MV-4-11 (cell line): ENCODE results near the gene MATR3.
"Not testable (repeated sequence)": the region's sequence is repeated elsewhere in the genome, so short reads cannot be mapped to it uniquely, and the experiment has no call there.

ENCODE experiments used
- DNase-seq: peaks from one replicate; lab custom pipeline; 2025; lab: John Stamatoyannopoulos, UW

The MATR3 gene

DNA sequence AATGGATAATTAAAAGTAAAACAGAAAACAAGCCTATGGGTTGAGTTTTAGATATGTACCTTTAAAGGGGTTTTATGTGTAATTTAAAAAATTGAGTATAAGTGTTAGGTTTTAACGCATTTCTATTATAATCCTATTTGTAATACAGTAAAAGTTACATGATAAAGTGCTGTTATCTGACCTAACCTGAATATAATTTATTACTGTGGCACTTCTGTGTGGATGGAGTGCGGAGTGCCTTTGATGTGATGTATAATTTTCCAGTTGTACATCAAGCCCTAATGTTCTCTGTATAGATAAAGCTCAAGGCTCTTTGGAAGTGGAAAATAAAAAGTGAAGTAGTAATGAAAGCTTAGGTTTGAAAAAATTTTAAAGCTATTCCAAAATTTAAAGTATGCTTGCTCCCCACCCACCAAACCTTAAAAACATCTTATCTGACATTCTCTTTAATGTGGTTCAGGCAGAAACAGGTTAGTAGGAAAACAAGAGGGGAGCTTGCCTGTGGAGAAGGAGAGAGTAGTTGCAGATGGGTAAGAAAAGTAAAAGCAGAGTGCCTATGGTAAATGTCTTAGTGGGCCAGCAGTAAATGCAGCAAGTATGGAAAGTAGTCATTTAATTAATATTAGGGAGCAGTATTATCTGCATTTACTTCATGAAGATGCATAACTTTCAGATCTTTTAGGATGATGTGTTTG is 4.0 kb downstream of the MATR3 start:
- DNase-seq = no peak

GRCh38 chr5:139298242-139298641 is 4.7 kb downstream of the MATR3 start:
- no peak for DNase-seq

DNA sequence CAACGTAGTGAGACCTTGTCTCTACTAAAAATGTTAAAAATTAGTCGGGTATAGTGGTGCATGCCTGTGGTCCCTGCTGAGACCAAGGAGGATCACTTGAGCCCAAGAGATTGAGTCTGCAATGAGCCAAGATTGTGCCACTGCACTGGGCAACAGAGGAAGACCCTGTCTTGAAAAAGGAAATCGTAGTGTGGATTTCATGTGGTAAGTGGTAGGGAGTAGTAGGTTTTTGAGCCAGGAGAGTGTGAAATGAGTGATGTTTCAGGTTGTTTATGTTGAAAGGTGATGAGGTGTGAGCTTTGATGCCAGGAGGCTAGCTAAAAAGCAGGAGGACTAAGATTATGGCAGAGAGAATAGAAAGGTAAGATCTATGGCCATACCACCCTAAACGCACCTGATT is 5.9 kb downstream of the MATR3 start:
- no peak for DNase-seq

- DNase-seq = no peak
These were observed 8.4 kb downstream of the MATR3 start for GRCh38 chr5:139301808-139302499.

- DNase-seq = no peak
These were observed 11.1 kb downstream of the MATR3 start for GRCh38 chr5:139304391-139305324.

DNA sequence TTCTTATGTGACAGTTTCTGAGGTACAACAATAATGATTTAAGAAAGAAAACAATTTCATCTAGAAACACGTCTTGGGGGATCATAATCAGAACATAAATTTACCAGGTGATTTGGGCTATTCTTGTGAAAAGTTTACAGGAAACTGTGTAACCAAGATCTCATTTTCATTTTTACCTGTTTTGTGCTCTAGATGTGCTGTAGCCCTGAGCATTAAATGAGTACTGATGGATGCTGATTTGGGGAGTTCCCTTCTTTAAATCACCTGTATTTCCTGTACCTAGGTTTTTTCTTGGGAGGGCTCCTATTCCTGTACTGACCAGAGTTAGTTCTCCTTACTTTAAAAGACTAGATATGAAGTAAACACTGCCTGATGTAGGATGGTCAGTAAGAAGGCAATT is 12.7 kb downstream of the MATR3 start:
- DNase-seq = no peak

DNA sequence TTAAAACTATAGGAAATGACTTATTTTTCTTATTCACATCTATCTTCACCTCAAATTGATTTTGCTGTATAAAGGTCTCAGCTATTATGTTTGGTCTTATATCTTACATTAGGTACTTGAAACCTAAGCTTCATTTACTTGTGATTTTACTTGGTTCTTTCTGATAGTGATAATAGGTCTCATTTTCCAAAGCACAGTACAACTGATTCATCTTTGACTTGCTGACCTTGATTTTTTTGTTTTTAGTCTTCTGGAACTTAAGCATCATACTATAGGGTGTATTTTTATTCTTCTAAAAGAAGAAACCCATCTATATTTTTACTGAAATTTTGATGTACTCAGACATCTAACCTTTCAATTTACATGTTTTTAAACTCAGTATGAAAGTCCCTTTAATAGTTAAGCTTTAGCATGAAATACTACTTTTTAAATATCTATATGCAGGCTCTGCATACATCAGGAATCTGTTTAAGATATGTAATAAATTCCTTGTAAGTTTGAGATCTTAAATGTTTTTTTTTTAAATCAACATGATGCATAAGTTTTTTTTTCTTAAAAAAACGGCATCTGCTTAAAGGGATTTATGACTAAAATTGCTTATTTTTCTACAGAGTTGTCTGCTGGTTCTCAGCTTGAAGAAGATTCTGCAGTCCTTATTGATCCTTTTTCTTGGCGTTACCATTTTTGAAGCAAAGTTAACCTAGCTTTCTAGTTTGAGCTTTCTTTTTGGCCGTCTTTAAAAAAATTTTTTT is 13.3 kb downstream of the MATR3 start:
- no peak for DNase-seq

DNA sequence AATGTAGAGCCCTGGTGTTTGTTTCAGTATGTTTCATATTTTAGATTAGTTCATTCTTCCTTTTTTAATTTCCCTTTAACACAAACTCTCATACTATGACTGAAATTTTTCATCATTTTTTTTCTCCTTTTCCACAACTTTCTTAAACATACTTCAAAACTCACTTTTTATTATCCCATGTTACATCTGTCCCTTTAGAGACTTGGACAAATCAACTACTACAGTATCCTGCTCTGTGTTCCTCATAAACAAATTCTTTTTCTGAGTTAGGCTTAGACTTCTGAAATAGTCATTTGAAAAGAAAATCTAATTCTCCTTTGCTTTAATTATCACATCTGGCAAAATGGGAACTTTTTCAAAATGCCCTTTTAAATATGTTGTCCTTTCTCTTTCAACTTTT is 15.3 kb downstream of the MATR3 start:
- DNase-seq = no peak

GRCh38 chr5:139310715-139311186 is 17.2 kb downstream of the MATR3 start:
- DNase-seq = not testable (repeated sequence)

DNA sequence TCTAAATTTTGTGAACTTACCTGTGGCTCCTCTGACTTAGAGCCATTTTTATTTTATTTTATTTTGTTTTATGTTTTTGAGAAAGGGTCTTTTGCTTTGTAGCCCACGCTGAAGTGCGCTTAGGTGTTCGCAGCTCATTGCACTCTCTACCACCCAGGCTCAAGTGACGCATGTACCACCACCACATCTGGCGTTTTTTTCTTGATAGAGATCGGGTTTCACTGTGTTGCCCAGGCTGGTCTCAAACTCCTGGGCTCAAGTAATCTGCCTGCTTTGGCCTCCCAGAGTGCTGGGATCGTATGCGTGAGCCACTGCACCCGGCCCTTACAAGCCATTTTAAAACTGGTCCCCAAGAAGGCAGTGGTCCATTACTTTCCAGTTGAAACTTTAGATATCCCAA is 18.5 kb downstream of the MATR3 start:
- no peak for DNase-seq

DNA sequence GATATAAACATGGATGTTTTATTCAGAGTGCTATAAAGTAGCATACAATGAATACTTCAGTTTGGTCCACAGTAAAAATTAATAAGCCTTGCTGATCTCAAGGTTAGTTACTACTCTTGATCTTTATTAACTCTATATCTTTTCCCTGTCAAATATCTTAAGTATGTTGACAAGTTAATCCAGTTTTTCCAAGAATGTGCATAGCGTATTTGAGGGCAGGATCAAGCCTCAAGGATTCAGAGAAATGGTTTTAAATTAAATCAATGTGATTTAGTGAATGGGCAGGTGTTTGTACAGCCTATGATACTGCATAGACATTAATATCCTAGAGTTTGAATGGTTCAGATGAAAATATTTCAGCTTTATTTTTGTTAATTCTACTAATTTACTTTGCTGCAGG is 20.7 kb downstream of the MATR3 start:
- no peak for DNase-seq

GRCh38 chr5:139315056-139315615 is 21.6 kb downstream of the MATR3 start:
- no peak for DNase-seq

GRCh38 chr5:139335811-139336210 is 42.3 kb downstream of the MATR3 start:
- DNase-seq = peak; percentile 22

DNA sequence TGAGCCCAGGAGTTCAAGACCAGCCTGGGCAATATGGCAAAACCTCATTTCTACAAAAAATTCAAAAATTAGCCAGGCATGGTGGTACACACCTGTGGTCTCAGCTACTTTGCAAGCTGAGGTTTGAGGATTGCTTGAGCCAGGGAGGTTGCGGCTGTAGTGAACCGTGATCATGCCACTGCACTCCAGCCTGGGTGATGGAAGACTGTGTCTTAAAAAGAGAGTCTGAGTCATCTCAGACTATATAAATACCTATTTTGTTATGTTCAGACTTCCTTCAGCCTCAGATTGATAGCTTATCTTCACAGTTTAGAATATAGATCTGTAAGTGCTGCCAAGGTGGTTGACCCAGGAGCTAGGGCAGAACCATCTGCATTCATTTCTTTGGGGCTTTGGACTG is 46.5 kb downstream of the MATR3 start:
- no peak for DNase-seq

DNA sequence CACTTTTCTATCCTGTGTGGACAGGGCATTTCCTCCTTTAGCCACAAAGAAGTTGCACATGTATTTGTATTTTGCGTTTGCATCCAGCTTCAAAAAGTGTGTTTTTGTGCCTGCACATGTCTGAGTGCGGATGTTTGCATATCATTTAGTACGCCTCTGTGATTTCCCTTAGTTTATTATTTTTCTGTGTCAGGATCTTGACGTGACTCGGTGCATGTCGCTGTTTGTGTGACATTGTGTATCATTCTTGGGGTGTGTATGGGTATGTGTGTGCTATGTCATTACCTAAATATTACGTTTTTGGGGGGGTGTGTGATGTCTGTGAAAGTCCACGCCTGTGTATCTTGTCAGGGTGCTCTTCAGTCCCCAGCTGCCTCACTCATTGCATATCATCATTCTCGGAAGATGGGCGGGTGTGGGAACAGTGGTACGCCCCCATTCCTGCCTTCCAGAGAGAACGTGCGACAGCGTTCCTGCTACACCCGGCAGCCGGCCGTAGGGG is 47.7 kb downstream of the MATR3 start:
- no peak for DNase-seq

GRCh38 chr5:139341689-139342422 is 48.3 kb downstream of the MATR3 start, which contains the start of gene PAIP2:
TSS of gene PAIP2 (plus strand) at chr5:139341854. CDS start at chr5:139363785, 21,931 bp downstream.
- DNase-seq = peak; percentile 95

DNA sequence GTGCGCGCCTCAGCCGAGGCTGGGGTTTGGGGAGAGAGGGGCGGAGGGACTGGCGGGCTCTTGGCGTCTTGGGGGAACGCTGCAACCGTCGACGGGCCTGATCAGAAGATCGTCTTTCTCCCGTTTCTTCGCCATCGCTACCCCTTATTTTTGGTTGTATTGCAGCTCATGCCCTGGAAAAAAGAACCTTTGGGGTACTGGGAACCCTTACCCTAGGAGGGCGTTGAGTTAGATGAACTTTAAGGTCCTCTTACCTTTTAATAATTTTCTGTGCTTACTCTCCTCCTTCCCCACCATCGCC is 48.8 kb downstream of the MATR3 start:
- no peak for DNase-seq

DNA sequence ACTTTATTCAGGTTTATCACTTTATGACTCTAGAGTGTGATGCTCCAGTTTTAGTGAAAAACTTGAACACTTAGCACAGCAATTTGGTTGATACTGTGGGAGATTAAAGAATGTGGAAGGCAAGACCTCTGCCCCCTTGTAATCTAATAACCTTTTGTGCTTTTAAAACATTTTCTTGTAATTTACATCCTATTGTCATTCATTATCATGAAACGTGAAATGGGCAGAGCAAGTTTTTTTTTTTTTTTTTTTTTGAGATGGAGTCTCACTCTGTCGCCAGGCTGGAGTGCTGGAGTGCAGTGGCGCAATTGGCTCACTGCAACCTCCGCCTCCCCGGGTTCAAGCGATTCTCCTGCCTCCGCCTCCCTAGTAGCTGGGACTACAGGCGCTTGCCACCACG is 49.9 kb downstream of the MATR3 start:
- DNase-seq = no peak

DNA sequence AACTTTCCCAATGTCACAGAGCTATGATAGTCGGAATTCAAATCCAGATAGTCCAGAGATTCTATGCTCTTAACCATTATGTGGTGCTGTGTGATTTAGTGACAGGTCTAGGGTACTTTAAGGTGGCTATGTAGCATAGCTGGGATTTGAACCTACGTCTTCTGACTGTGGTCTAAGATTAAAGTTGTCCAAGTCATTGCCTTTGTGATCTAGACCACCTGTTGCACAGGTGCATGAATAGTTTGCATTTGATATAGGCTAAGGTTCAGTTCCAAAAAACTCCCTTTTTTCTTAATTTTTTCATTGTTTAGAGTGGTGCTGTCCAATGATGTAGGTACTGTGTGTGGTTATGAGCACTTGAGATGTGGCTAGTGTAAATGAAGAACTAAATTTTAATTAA is 50.6 kb downstream of the MATR3 start:
- DNase-seq = no peak

- not testable (repeated sequence) for DNase-seq
These were observed 51.9 kb downstream of the MATR3 start for GRCh38 chr5:139345442-139345841.

DNA sequence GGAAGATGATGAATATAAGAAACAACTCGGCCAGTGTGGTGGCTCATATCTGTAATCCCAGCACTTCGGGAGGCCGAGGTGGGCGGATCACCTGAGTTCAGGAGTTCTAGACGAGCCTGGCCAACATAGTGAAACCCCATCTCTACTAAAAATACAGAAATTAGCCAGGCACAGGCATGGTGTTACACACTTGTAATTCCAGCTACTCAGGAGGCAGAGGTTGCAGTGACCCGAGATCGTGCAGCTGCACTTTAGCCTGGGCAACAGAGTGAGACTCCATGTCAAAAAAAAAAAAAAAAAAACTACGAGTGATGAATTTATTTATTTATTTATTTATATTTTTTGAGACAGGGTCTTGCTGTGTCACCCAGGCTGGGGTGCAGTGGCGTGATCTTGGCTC is 54.3 kb downstream of the MATR3 start:
- not testable (repeated sequence) for DNase-seq
